SW480 (cell line): Measurements from ENCODE around the gene TSPYL2.

ENCODE experiments used
- DNase-seq: peaks from one replicate; pipeline ENCODE4 v3.0.0-alpha.2; 2016; ENCODE audit warnings: low spot score

TSPYL2 gene

DNA sequence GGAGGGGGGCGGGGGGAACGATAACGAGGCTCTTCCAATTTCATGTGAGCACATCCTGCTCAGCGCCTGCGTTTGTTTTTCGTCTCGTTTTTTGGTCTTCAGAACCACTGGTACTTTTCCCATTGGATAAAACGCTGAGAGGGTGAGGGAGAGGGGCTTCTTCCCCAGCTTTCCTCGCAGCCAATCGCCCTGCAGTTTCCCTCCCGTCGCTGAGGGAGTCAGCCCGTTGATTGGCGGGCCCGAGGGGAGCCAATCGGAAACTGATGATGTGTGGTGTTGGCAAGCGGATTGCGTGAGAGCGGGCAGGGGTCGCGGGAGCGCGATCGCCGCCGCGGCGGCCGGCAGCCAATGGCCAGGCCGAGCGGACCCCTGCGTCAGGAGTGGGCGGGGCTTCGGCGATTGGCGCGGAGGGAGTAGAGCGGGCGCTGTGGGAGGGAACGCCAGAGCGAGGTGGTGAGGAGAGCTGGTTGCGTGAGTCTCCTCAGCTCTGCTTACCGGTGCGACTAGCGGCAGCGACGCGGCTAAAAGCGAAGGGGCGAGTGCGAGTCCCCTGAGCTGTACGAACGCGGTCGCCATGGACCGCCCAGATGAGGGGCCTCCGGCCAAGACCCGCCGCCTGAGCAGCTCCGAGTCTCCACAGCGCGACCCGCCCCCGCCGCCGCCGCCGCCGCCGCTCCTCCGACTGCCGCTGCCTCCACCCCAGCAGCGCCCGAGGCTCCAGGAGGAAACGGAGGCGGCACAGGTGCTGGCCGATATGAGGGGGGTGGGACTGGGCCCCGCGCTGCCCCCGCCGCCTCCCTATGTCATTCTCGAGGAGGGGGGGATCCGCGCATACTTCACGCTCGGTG is at the start of gene TSPYL2:
TSPYL2 (plus strand) TSS at position 443 of the 848 bp plus-strand sequence; CDS start at position 575, 132 bp downstream.
- DNase-seq: peak; percentile 92

DNA sequence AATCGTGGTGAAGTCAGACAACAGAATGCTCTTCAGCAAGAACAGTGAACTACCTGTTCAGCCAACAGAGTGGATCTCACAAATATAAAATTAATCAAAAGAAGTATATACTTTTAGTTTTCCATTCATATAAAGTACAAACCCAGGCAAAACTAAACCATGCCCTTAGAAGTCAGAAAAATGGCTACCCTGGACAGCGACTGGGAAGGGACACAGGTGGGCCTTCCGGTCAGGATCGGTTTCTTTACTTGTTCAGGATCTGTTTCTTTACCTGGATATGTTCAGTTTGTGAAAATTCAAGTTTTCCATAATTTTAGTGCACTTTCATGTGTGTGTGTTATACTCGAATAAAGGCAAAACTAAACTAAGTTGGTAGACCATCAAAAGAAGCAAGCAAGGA is 46.0 kb upstream of the TSPYL2 start:
- DNase-seq: no peak

DNA sequence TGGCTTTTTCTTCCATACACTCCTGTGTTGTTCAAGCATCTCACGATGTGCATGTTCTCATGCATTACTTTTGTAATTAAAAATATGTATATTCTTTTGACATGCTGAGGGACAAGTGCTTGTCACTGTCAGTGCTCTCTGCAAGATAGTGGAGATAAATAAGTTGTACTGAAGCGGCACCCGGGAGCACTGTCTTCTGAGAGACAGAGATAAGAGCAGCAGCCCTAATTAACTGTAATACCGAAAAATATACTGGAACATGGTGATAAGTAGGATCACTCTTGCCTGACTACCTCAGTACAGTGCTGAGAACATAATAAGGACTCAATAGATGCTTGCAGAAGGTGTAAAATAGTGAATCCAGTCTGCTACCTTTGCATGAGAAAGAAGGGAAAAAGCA is 42.9 kb upstream of the TSPYL2 start:
- DNase-seq: no peak

DNA sequence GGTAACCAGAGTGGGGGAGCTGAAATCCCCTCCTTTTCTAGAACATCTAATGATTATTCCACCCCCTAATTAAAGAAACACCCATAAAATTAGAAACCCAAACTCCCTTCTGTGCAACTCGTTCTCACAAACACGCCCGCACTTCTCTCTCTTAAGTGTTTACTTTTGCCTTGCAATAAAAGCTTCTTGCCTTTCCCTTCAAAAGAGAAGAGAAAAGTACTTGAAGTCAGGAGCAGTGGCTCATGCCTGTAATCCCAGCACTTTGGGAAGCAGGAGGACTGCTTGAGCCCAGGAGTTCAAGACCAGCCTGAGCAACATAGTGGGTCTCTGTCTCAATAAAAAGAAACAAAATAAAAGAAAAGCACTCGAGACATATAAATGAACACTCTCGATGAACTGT is 37.2 kb upstream of the TSPYL2 start:
- DNase-seq: no peak

DNA sequence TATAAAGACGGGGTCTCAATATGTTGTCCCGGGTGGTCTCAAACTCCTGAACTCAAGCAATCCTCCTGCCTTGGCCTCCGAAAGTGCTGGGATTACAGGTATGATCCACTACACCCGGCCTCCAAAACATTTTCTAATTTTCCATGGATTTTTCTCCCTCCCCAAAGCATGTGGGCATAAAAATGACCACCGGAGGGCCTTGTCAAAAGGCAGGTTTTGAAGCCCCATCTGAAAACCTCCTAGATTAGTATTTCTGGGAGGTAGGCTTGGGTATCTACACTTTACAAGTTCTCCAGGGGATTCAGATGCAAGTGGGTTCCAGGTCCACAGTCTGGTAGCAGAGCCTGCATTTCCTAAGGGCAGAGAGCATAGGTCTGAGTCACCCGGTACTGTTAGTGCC is 34.9 kb upstream of the TSPYL2 start:
- no peak for DNase-seq

DNA sequence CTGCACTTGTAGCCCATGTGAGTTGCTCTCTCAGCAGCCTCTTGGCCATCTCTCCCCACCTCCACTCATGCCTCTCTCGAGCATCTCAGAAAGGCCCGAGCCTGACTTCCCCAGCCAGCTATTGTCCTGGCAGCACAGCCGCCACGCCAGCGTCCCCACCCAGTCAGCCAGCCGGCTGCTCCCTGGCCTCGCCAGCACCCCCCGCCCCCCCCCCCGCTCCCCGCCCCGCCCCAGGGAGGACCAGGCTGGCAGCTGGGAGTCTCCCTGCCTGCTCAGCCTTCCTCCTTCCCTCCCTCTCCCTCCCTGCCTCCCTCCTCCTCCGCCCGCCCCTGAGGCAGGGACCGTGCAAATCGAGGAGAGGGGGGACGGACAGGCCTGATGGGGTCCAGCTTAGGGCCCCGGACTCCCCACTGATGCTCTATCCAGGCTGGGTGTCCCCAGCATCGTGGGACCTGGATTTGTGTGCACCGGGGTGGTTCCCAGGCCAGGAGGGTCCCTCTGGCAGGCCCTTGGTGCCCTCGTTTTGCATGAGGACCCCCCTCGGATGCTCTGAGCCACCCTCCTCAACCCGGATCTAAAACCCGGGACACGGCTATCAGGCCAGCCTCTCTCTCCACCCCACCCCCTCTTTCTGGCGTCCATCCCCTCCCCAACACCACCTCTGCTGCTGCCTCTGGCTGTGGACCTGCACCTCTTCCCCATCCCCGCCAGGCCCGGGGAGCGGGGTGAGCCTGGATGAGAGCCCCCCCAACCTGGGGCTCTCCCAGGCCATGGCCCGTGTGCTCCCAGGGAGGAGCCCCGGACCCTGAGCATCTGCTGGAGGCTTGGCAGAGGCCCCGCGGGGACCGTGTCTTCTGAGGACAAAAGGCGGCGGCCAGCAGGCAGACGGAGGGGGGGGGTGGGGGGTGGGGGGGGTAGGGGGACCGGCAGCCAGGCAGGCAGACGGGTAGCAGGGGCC is 33.7 kb upstream of the TSPYL2 start, which contains the start of gene GPR173:
GPR173 (plus strand) TSS at position 621 of the 958 bp plus-strand sequence. CDS start 27,833 bp downstream, outside the sequence.
- DNase-seq: no peak

DNA sequence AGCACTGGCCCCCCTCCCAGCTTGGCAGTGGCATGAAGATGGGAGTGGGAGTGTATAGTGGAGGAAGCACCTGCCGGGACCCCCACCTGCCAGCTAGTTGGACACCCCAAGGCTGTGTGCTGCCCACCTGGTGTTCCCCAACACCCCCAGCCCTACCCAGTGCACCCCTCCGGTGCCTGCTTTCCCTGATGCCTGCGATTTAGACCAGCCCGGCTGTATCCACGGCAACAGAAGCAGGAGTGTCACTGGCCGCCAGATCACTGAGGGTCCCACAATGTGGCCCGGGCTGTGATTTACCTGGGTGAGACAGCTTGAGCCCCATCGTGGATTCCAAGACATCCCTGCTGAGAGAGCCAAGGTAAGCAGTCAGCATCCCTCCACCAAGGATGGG is 33.0 kb upstream of the TSPYL2 start:
- DNase-seq: no peak

DNA sequence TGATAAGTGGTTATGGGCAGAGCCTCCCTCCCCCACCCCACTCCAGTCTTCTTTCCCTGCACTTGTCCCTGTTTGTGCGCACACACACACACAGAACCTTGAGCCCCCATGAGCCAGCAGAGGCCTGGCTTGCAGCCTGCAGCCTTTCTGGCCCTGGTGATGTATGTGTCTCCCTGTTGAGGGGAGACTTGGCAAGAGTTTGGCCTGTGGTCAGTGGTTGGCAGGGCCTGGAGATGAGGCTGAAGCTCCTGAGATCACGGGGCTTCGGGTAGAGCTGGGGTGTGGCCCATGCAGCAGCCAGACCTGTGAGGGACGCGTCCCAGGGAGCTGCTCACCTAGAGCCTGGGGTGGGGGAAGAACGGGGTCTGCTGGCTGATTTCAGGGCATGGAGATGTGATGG is 31.3 kb upstream of the TSPYL2 start:
- no peak for DNase-seq

DNA sequence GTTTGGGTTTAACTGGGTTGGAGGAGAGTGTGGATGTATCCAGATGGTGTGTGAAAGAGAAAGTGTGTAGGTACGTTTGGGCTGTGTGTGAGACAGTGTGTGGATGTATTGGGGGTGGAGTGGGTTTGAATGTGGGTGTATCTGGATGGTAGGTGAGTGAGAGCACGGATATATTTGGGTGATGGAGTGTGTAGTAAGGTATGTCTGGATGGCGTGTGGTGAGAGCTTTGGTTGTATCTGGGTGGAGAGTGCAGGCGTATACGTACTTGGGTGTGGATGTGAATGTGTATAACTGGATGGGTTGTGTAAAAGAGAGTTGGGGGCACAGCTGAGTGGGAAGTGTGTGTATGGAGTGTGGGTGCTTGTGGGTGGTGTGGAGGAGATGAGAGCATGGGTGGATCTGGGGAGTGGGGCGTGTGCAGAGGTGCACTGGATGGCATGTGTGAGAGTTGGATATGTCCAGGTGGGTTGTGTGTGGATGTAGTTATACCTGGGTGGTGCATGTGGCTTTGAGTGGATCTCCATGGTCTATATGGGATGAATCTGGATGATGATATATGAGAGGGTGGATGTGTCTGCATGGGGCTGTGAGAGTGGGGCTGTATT is 26.8 kb upstream of the TSPYL2 start:
- DNase-seq: no peak

DNA sequence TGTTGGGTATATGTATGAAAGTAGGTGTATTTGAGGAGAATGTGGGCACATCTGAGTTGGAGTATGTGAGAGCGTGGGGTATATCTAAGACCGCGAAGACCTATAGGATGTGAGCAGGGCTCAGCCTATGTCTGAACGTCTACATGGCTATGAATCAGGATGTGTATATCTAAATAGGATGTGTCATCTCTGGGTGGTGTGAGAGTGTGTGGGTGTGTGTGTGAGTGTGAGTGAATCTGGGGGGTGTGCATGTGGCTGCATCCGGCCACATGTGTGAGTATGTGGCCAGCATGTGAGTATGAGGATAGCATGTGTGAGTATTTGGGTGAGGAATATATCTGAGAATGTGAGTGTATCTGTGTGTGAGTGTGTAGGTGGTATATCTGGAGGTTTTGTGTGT is 25.9 kb upstream of the TSPYL2 start:
- DNase-seq: no peak

DNA sequence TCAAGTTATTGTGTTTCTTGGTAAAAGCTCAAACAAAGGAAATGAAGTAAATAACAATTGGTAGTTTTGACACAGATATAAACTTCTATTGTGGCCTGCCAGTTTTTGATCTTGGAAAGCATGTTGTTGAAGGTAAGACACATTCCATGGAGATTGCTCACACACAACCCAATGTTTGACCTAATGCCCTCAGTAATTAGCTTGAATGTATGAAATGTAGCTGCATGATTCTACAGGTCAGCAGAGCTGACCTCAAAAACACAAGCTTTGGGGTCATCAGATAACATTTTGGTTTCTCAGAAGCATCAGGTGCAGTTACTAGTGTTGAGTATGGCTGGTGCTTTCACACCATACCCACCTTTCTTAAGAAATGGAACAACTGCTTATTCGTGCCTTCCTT is 17.1 kb upstream of the TSPYL2 start:
- peak; percentile 58 for DNase-seq

DNA sequence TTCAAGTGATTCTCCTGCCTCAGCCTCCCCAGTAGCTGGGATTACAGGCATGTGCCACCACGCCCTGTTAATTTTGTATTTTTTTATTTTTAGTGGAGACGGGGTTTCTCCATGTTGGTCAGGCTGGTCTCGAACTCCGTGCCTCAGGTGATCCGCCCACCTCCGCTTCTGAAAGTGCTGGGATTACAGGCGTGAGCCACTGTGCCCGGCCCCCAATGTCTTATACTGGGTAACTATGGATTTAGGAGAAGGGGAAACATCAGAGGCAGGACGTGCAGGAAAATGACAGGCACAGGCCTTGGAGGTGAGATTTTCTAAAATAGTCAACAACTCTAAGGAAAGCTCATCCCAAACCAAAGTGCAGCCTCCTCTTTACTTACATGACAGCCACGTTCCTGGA is 11.1 kb upstream of the TSPYL2 start:
- no peak for DNase-seq

DNA sequence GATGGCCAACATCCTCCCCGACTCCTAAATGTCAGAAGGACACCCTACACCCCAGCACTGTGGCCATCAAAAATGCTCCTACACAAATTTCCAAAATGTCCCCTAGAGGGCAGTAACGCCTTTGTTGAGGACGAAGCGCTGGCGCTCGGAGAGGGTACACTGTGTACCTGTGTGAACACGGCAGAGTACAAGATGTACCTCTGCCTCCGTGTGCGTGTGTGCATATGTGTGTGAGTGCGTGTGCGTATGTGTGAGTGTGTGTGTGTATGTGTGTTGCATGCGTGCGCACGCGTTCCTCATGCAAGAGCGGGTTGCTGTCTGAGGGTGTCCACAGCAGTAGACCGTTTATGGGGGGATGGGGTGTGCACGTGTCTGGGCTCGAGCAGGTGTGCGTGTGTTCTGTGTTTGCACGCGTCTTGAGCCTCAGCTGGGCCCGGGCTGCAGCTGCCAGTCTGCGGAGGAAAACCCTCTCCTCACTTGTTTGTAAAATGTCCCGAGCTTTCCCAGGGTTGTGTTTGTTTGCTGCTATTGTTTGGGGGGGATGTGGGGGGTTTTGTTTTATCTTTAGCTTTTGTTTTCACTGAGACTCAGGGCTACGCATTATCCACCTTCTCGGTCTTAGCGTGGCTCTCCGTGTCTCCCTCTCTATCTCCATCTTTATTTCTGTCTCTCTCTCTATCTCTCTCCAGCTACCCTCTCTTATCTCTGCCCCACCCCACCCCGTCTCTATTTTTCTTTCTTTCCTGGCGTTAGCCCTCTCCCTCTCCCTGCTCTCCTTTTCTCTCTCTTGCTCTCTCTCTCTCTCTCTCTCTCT is 10.4 kb upstream of the TSPYL2 start:
- peak; percentile 83 for DNase-seq

DNA sequence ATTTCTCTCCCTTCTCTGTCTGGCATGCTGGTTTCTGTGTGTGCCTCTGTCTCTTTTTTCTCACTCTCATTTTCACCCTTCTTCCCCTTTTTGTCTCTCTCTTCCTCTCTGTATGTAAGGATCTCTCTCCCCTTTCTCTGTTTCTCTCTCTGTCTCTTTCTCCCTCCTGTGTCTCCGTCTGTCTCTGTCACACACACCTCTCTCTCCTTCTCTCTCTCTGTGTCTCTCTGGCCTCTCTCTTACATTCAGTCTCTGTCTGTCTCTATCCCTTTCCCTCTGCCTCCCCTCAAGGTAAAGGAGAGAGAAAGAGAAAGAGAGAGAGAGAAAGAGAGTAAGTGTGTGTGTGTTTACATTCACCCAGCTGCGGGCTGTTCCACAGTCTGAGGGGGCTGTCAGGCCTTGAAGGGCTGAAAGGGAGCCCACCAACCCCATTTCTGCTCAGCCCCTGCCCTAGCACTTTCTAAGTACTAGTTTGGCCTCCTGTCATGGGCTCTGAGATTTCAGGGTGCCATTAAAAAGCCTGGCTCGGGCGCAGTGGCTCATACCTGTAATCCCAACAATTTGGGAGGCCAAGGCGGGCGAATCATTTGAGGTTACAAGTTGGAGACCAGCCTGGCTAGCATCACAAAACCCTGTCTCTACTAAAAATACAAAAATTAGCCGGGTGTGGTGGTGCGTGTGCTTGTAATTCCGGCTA is 9.6 kb upstream of the TSPYL2 start:
- DNase-seq: no peak

DNA sequence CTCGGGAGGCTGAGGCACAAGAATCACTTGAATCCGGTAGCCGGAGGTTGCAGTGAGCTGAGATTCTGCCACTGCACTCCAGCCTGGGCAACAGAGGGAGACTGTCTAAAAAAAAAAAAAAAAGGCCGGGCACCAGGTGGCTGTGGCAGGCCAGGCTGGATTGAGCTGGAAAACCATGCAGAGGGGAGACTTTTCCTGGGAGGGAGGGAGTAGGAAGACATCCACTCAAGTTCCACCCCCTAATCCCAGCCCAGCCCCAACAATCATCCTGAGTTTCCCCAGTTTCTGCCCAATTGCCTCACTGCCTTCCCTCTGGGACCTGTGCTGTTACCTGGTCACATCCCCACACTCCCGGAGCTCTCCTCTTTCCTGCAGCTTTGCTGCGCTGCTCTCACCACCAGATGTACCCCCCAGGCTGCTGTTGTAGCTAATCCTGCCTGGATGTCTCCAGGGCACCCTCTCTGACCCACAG is 9.0 kb upstream of the TSPYL2 start:
- DNase-seq: peak; percentile 41

DNA sequence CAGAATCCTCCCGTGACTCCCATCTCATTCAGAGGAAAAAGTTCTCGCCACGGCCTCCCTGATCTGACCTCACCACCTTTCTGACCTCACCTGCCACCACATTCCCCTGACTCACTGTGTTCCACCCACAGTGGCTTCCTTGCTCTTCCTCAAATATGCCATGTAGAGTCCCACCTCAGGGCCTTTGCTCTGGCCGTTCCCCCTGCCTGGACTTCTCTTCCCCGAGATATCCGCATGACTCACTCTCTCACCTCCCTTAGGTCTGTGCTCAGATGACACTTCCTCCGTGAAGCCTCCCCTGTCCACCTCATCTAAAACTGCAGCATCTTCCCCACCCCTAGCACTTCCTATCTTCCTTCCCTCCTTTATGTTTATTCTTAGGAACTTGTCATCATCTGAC is 7.2 kb upstream of the TSPYL2 start:
- peak; percentile 70 for DNase-seq

DNA sequence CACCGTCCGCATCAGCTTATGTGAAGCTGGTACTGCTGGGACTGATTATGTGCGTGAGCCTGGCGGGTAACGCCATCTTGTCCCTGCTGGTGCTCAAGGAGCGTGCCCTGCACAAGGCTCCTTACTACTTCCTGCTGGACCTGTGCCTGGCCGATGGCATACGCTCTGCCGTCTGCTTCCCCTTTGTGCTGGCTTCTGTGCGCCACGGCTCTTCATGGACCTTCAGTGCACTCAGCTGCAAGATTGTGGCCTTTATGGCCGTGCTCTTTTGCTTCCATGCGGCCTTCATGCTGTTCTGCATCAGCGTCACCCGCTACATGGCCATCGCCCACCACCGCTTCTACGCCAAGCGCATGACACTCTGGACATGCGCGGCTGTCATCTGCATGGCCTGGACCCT is 5.5 kb upstream of the TSPYL2 start:
- DNase-seq: no peak

DNA sequence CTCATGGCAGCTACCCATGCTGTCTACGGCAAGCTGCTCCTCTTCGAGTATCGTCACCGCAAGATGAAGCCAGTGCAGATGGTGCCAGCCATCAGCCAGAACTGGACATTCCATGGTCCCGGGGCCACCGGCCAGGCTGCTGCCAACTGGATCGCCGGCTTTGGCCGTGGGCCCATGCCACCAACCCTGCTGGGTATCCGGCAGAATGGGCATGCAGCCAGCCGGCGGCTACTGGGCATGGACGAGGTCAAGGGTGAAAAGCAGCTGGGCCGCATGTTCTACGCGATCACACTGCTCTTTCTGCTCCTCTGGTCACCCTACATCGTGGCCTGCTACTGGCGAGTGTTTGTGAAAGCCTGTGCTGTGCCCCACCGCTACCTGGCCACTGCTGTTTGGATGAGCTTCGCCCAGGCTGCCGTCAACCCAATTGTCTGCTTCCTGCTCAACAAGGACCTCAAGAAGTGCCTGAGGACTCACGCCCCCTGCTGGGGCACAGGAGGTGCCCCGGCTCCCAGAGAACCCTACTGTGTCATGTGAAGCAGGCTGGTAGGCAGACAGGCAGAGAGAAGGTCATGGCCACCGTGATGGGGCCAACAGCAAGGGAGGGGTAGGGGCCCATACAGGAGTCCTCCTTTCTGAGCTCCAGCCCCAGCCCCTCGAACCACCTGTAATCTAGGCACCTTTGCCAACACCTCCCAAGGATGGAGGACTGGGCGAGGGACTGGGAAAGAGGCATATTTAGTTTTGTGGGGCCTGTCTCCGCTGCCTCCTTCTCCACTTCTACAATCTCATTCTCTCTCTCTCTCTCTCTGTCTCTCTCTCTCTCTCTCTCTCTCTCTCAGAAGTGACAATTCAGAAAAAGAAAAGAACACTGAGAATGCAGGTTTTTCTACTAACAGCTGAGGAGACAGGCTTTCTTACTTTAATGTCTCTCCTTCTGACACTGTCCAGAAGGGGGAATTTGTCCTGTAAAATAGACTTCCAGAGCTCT is 4.7 kb upstream of the TSPYL2 start:
- DNase-seq: no peak

DNA sequence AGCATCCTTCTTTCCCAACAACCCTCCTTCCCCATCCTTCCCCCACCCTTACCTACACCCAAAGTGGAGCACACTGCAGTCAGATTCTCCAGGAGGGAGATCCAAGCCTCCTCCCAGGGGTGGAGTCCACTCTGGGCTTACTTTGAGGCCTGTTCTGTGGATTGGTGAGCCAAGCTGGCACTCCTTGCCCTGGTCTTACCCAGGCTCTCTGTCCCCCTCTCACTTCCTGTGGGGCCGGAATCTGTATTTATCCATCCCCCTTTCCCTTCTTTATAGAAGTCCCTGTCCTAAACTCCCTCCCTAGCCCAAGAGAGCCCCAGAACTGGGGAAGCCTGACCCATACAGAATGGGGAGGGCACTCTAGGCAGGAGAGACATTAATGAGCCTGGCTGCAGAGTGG is 3.2 kb upstream of the TSPYL2 start:
- no peak for DNase-seq
